Testis (tissue), 3 donors: ENCODE results near the gene PHF12. TPM values are rescaled to one million over a fixed set of nuclear protein-coding genes. Genes with fewer than 3 reads are reported as not detected.

ENCODE experiments used
- DNase-seq: peaks from one replicate; pipeline ENCODE4 v3.0.0-alpha.2; 2019
- H3K27ac ChIP-seq, 2 donors: fragments of 200-600 bp; sonication (generic); one replicate each; pipeline ENCODE4 v1.5.1; 2019
- H3K27me3 ChIP-seq: fragments of 200-600 bp; sonication (generic); one replicate; pipeline ENCODE4 v1.5.1; 2019
- H3K36me3 ChIP-seq: fragments of 200-600 bp; sonication (generic); one replicate; pipeline ENCODE4 v1.5.1; 2017; ENCODE audit warnings: low read depth; ENCODE audit errors: missing control alignments
- H3K4me1 ChIP-seq: fragments of 200-600 bp; sonication (generic); one replicate; pipeline ENCODE4 v1.5.1; 2019
- H3K4me3 ChIP-seq, 2 donors: fragments of 200-600 bp; sonication (generic); one replicate each; pipeline ENCODE4 v1.5.1; 2017 to 2019
- H3K9me3 ChIP-seq: fragments of 200-600 bp; sonication (generic); one replicate; pipeline ENCODE4 v1.5.1; 2017
- POLR2A ChIP-seq: fragments of 450-650 bp; IDR thresholded peaks from one replicate; pipeline ENCODE4 v1.6.1; 2017; ENCODE audit warnings: antibody characterized with exemption, mild to moderate bottlenecking, moderate library complexity
- WGBS, 2 donors: methylation state at CpG; one replicate each; pipeline ENCODE4 v1.1.5; 2018; 5-methylcytosine and 5-hydroxymethylcytosine counted together
- intact Hi-C: fragments of 100-400 bp; cut with DNase I; formaldehyde crosslinking; loops from one replicate; pipeline ENCODE4 v1.15.1; 2023; ENCODE audit warnings: low total_unique reads
- polyA plus RNA-seq: library from polyadenylated mRNA; stranded (reverse); fragments of 350-450 nt; fragmentation: Illumina TruSeq; extraction: RNeasy Lipid Tissue Mini Kit (QIAGEN cat#74804); gene quantifications from one replicate; pipeline ENCODE4 v1.2.3, GENCODE V29; 2014; ENCODE audit warnings: low read depth, low replicate concordance; ENCODE audit not compliant: insufficient read depth
- total RNA-seq, 2 donors: library from RNA; depleted of rRNA; stranded (reverse); fragments of >200 nt; gene quantifications; one replicate each; pipeline ENCODE4 v1.2.3, GENCODE V29; 2016
- TF ChIP-seq, protein P1 (sequence below), 3 experiments: fragments of 450-650 bp in 2 of 3; fragments of 200-600 bp in 1 of 3; sonication (generic) in 1 of 3; IDR thresholded peaks; one replicate each; pipeline ENCODE4 v1.5.1; 2016 to 2019; ENCODE audit warnings: antibody characterized with exemption in 3 of 3, mild to moderate bottlenecking in 2 of 3, moderate library complexity in 1 of 3

The PHF12 gene
- total and polyA plus RNA-seq, 3 donors from 2014 or later, result 38.8 to 85.3 (median 82.4) TPM

DNA sequence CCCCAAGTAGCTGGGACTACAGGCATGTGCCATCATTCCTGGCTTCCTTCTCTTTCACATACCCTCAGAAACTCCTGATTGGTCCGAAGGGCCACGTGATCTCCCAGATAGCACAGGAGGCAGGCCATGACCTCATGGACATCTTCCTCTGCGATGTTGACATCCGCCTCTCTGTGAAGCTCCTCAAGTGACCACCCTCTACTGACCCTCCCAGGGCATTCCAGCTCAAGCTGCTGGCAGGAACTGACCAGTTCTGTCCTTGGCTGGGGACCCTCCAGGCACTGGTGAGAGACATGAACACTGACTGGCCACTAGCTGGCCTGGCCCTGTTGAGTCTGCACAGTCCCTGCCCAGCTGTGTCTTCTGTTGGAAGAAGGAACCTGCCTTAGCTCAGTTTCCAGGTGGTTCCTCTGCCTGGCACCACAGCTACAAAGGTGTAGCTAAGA is 90.9 kb downstream of the PHF12 start:
- Histone ChIP-seq H3K36me3 (no peaks in the 10 kb centered on the region), H3K4me1 (peaks cover 4% of the 10 kb centered on the region), H3K9me3 (no peaks in the 10 kb centered on the region), H3K27me3 (no peaks in the 10 kb centered on the region), H3K27ac (no peak overlapping the region), H3K4me3 (no peak overlapping the region)
- TF ChIP-seq POLR2A, result no peak
- TF ChIP-seq, protein P1, sequence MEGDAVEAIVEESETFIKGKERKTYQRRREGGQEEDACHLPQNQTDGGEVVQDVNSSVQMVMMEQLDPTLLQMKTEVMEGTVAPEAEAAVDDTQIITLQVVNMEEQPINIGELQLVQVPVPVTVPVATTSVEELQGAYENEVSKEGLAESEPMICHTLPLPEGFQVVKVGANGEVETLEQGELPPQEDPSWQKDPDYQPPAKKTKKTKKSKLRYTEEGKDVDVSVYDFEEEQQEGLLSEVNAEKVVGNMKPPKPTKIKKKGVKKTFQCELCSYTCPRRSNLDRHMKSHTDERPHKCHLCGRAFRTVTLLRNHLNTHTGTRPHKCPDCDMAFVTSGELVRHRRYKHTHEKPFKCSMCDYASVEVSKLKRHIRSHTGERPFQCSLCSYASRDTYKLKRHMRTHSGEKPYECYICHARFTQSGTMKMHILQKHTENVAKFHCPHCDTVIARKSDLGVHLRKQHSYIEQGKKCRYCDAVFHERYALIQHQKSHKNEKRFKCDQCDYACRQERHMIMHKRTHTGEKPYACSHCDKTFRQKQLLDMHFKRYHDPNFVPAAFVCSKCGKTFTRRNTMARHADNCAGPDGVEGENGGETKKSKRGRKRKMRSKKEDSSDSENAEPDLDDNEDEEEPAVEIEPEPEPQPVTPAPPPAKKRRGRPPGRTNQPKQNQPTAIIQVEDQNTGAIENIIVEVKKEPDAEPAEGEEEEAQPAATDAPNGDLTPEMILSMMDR (IDR thresholded peaks at IDR 0.05), result no peak
- no peak for DNase-seq
- WGBS, 2 donors, result 93% methylated on average over 3 to 4 of the region's 4 CpGs
- intact Hi-C loops, result no loop called here

DNA sequence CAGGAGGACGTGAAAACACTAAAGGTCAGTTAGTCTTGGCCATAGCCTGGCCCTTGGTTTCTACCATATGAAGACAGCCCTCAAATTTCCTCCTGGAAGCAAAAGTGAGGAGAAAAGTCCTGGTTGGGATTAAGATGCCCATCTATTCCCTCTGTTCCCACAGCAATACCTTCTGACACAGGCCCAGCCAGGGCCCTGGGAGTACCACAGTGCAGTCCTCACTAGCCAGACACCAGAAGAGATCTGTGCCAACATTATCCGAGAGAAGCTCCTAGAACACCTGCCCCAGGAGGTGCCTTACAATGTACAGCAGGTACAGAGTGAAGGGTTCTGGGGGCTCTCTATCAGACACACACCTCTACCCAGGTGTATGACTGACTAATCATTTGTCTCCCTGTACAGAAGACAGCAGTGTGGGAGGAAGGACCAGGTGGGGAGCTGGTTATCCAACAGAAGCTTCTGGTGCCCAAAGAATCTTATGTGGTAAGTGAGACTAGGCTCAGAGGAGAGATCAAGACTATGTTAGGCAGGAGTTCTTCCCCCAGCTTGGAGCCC is 92.4 kb downstream of the PHF12 start:
- H3K4me3 ChIP-seq, result no peak overlapping the region
- H3K27ac ChIP-seq, result no peak overlapping the region
- no peak for TF ChIP-seq POLR2A
- TF ChIP-seq, protein P1 (IDR thresholded peaks at IDR 0.05), result no peak
- no peaks in the 10 kb centered on the region for H3K36me3 ChIP-seq
- intact Hi-C loops, result no loop called here
- 48 to 88% methylated on average over 1 to 2 of the region's 2 CpGs for WGBS, 2 donors
- DNase-seq, result no peak
- H3K4me1 ChIP-seq, result peaks cover 5% of the 10 kb centered on the region
- H3K27me3 ChIP-seq, result no peaks in the 10 kb centered on the region
- no peaks in the 10 kb centered on the region for H3K9me3 ChIP-seq

DNA sequence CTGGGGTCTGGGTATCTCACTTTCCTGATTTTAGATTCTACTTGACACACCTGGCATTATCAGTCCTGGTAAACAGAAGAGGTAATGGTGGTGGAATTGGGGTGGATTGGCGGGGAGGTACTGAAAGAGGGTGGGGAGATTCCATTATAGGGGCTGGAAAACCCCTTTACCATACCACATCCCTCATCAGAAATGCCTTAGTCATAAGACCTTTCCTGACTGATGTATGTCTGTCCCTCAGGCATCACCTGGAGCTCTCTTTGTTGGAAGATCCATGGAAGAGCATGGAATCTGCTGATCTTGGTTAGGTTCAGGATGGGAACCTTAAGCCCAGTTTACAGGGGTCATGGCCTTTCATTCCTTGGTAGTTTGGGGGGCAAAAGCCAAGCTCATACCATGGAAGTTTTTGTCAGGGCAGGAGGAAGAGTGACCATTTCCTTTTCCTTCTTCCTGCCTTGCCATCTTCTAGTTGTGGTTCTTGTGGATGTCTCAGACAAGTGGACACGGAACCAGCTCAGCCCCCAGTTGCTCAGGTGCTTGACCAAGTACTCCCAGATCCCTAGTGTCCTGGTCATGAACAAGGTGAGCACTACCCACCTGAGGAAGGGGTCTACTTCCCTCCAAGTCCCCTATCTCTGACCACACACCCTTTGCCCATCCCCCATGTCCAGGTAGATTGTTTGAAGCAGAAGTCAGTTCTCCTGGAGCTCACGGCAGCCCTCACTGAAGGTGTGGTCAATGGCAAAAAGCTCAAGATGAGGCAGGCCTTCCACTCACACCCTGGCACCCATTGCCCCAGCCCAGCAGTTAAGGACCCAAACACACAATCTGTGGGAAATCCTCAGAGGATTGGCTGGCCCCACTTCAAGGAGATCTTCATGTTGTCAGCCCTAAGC is 93.2 kb downstream of the PHF12 start:
- Histone ChIP-seq H3K36me3 (no peaks in the 10 kb centered on the region), H3K27ac (no peak overlapping the region), H3K4me1 (peaks cover 5% of the 10 kb centered on the region), H3K9me3 (no peaks in the 10 kb centered on the region), H3K4me3 (no peak overlapping the region), H3K27me3 (no peaks in the 10 kb centered on the region)
- intact Hi-C loops, result no loop called here
- TF ChIP-seq, protein P1 (IDR thresholded peaks at IDR 0.05), result no peak
- no peak for TF ChIP-seq POLR2A
- DNase-seq, result no peak
- 96 to 100% methylated on average over 3 of the region's 3 CpGs for WGBS, 2 donors

DNA sequence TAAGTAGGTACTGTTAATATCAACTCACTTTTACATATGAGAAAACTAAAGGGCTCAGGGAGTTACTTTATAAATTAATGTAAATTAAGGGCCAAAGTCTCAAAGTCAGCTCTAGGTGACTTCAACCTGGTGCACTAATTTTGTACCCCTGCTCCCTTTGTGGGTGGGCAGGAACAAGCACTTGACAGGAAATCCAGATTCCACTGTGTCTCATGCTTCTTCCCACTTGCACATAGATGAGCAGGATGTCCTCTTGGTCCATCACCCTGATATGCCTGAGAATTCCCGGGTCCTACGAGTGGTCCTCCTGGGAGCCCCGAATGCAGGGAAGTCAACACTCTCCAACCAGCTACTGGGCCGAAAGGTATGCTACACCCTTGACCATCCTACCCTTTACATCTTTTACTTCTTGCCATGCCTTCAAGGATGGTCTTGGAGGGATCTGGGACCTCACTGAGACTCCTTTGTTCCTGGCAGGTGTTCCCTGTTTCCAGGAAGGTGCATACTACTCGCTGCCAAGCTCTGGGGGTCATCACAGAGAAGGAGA is 95.2 kb downstream of the PHF12 start:
- Histone ChIP-seq H3K4me1 (peaks cover 5% of the 10 kb centered on the region), H3K9me3 (no peaks in the 10 kb centered on the region), H3K27me3 (no peaks in the 10 kb centered on the region), H3K4me3 (no peak overlapping the region), H3K36me3 (no peaks in the 10 kb centered on the region), H3K27ac (no peak overlapping the region)
- TF ChIP-seq POLR2A, result no peak
- TF ChIP-seq, protein P1 (IDR thresholded peaks at IDR 0.05), result no peak
- 93 to 98% methylated on average over 5 of the region's 5 CpGs for WGBS, 2 donors
- intact Hi-C loops, result no loop called here
- DNase-seq, result no peak
